GM13976 (cell line): ENCODE results near the gene MLPH.

Experiments
- DNase-seq: peaks from one replicate; pipeline ENCODE4 v3.0.0; 2012; ENCODE audit warnings: low spot score
- CTCF ChIP-seq: IDR thresholded peaks from 2 replicates; pipeline ENCODE4 v1.5.1; 2012; ENCODE audit warnings: borderline replicate concordance, mild to moderate bottlenecking; ENCODE audit not compliant: insufficient read depth; ENCODE audit errors: extremely low read depth, missing control alignments, control extremely low read depth
- in situ Hi-C: fragments of 300-500 bp; cut with MboI; formaldehyde crosslinking; loops from one replicate; pipeline ENCODE4 v1.12.0; 2022; ENCODE audit warnings: low sequenced_read_pairs, mixed read lengths, inconsistent platforms; ENCODE audit not compliant: unreplicated experiment

The MLPH gene

GRCh38 chr2:237486819-237487448, at the start of gene MLPH:
MLPH (plus strand) TSS chr2:237487251; CDS start chr2:237493427, 6,176 bp downstream.
- in situ Hi-C loops = no loop called here
- TF ChIP-seq CTCF = no peak
- no peak for DNase-seq

DNA sequence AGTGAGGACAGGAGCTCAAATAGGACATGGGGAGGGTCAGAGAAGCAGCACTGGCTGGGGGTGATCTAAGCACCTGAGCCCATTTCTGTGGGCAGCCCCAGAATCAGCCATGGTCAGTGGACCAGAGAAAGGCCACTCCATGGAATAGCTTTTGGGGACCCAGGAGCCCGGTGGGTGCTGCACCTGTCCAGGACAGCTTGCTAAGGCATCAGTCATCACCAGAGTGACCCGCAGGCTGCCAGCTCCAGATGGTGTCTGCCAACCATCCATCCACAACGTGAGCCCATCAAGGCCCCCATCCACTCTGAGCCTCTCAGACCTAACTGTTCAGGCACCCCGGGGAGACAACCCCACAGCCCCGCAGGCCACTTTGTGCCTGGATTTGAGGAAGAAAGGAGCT, 49.5 kb upstream of the MLPH start:
- in situ Hi-C loops = no loop called here
- no peak for TF ChIP-seq CTCF
- DNase-seq = no peak

DNA sequence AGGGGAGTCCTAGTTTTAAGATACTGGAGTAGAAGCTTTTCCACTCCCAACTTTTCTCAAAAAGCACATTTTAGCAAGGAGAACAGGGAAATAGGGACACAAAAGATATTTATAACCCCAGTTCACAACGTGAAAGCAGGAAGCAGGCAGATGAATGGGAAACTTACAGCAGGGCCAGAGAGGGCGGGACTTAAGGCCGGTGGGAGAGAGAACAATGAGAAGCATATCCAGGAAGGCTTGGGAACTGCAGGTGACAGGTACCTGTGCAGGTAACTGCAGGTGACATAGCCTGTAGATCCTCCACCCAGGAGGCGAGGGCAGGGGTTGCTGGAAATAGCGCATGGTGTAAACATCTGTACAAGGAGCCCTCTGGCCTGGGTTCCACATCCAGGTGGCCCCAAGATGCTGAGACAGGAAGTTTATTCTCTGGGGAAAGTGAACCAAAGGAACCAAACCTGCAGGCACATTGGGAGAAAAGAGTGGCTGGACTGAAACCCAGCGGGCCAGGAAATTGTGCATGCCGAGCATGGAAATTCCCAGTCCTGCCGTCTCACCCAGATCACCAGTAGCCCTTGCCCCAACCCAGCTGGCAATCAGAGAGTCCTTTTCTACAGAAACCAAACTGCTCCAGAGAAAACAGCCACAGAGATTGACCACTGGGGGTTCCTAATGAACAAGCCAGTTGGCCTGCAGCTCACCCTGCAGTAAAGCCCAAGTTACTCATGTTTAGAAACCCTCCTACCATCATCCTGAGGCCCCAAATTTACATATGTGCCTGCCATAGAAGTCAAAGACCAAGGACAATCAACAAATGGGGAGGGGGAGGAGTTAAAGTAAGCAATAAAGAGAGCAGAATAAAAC, 48.7 kb upstream of the MLPH start:
- TF ChIP-seq CTCF = no peak
- no peak for DNase-seq
- in situ Hi-C loops = no loop called here

DNA sequence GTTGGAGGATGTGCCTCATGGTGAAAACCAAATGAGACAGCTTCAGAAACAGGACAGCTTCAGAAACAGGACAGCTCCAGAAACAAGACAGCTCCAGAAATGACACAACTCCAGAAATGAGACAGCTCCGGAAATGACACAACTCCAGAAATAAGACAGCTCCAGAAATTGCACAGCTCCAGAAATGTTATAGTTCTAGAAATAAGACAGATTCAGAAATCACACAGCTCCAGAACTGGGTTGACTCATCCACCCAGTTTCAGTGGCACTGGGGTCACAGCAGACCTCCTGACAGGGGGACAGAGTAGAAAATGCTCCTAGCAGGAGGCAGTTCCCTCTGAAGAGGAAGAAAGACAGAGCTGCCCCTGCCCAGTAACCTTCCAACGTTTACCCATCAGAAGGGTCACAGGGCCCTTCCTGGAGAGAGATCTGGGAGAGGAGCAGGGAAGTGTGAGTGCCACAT, 46.2 kb upstream of the MLPH start:
- DNase-seq = no peak
- TF ChIP-seq CTCF = no peak
- in situ Hi-C loops = no loop called here

- in situ Hi-C loops = no loop called here
- no peak for TF ChIP-seq CTCF
- no peak for DNase-seq
These were observed 45.3 kb upstream of the MLPH start for GRCh38 chr2:237441605-237442274.

DNA sequence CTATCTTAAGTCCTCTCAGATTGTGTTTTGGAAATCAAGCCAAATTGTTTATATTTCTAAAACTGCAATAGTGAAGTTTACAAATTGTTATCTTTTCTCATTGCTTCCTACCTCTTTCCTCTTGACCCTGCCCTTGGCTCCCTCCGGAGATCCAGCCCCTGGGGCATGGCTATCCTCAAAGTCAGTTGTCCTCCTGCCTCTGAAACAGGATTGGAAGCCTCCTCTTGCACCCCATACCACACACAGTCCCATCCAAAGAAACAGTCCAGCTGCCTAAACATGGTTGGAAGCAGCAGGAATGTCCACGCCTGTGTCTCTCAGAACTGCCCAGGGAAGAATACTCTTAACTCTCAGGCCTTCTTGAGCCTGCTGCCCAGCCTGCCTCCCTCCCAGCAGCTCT, 43.0 kb upstream of the MLPH start:
- in situ Hi-C loops = no loop called here
- TF ChIP-seq CTCF = no peak
- no peak for DNase-seq
